Gastrocnemius medialis (tissue), 4 donors: ENCODE data around the gene WDR26.

Experiments used
- CTCF ChIP-seq, 5 experiments: fragments of 450-650 bp in 3 of 5; fragments of 200-600 bp in 2 of 5; sonication (generic) in 2 of 5; IDR thresholded peaks in 4 of 5; conservative IDR thresholded peaks in 1 of 5; 1 replicate in 4 of 5; 2 replicates in 1 of 5; pipeline ENCODE4 v1.5.1; 2016 to 2019; ENCODE audit warnings: antibody characterized with exemption in 5 of 5, mild to moderate bottlenecking in 3 of 5, moderate library complexity in 3 of 5
- POLR2A ChIP-seq, 2 donors: fragments of 450-650 bp; IDR thresholded peaks; one replicate each; pipeline ENCODE4 v1.6.1; 2017; ENCODE audit warnings: antibody characterized with exemption in 2 of 2, mild to moderate bottlenecking in 2 of 2, moderate library complexity in 2 of 2

- no peak for TF ChIP-seq POLR2A (IDR thresholded peaks at IDR 0.05)
- TF ChIP-seq CTCF (IDR thresholded peaks at IDR 0.05 in 4 of 5, conservative IDR thresholded peaks at IDR 0.05 in 1 of 5): no peak
Observed at GRCh38 chr1:224458996-224459395, 24.4 kb upstream of the WDR26 start.
